ENCODE results near the gene PRKAG2. TPM values are rescaled to one million over a fixed set of nuclear protein-coding genes. Genes with fewer than 3 reads are reported as not detected.
A peak's percentile ranks its signal among the peaks of the same experiment; 100 is the strongest.

PRKAG2 gene
- total RNA-seq, 1 donor from 2014 or later: 130 TPM

- intact Hi-C loops (cut with micrococcal nuclease): no loop called here
- DNase-seq: no peak
- Histone ChIP-seq H3K4me3 (no peak overlapping the region), H3K27ac (replicated peaks) (no peak overlapping the region), H3K27me3 (ENCODE audit: low read depth) (no peaks in the 10 kb centered on the region), H3K36me3 (no peaks in the 10 kb centered on the region), H3K9me3 (replicated peaks) (no peaks in the 10 kb centered on the region), H3K4me1 (peaks cover 98% of the 10 kb centered on the region)
- no peak for TF ChIP-seq CTCF (IDR thresholded peaks at IDR 0.05; ENCODE audit: borderline replicate concordance)
Observed at GRCh38 chr7:151691449-151691848, 185.5 kb downstream of the PRKAG2 start.

- Histone ChIP-seq H3K4me1 (peaks cover 96% of the 10 kb centered on the region), H3K27ac (replicated peaks) (no peak overlapping the region), H3K9me3 (replicated peaks) (no peaks in the 10 kb centered on the region), H3K27me3 (ENCODE audit: low read depth) (no peaks in the 10 kb centered on the region), H3K4me3 (no peak overlapping the region), H3K36me3 (no peaks in the 10 kb centered on the region)
- intact Hi-C loops (cut with micrococcal nuclease): no loop called here
- no peak for TF ChIP-seq CTCF (IDR thresholded peaks at IDR 0.05; ENCODE audit: borderline replicate concordance)
- no peak for DNase-seq
Observed at GRCh38 chr7:151690606-151691005, 186.3 kb downstream of the PRKAG2 start.

- H3K27me3 ChIP-seq (ENCODE audit: low read depth): no peaks in the 10 kb centered on the region
- intact Hi-C loops (cut with micrococcal nuclease): no loop called here
- H3K36me3 ChIP-seq: no peaks in the 10 kb centered on the region
- DNase-seq: peak; percentile 70
- peaks cover 84% of the 10 kb centered on the region for H3K4me1 ChIP-seq
- H3K27ac ChIP-seq (replicated peaks): peak overlapping the region; percentile 73
- H3K9me3 ChIP-seq (replicated peaks): no peaks in the 10 kb centered on the region
- no peak for TF ChIP-seq CTCF (IDR thresholded peaks at IDR 0.05; ENCODE audit: borderline replicate concordance)
- H3K4me3 ChIP-seq: no peak overlapping the region
Observed at GRCh38 chr7:151689196-151689971, 187.5 kb downstream of the PRKAG2 start.

- Histone ChIP-seq H3K27ac (replicated peaks) (peak overlapping the region; percentile 73), H3K4me3 (no peak overlapping the region), H3K27me3 (ENCODE audit: low read depth) (no peaks in the 10 kb centered on the region), H3K4me1 (peaks cover 75% of the 10 kb centered on the region), H3K36me3 (no peaks in the 10 kb centered on the region), H3K9me3 (replicated peaks) (no peaks in the 10 kb centered on the region)
- DNase-seq: no peak
- intact Hi-C loops (cut with micrococcal nuclease): no loop called here
- no peak for TF ChIP-seq CTCF (IDR thresholded peaks at IDR 0.05; ENCODE audit: borderline replicate concordance)
Observed at GRCh38 chr7:151688236-151688780, 188.6 kb downstream of the PRKAG2 start.

- peak; percentile 32 for DNase-seq
- Histone ChIP-seq H3K36me3 (no peaks in the 10 kb centered on the region), H3K27ac (replicated peaks) (peak overlapping the region; percentile 73), H3K27me3 (ENCODE audit: low read depth) (no peaks in the 10 kb centered on the region), H3K4me3 (no peak overlapping the region), H3K9me3 (replicated peaks) (no peaks in the 10 kb centered on the region), H3K4me1 (peaks cover 75% of the 10 kb centered on the region)
- intact Hi-C loops (cut with micrococcal nuclease): no loop called here
- TF ChIP-seq CTCF (IDR thresholded peaks at IDR 0.05; ENCODE audit: borderline replicate concordance): no peak
Observed at GRCh38 chr7:151687523-151688235, 189.2 kb downstream of the PRKAG2 start.
